ENCODE results near the gene EGFL8. TPM values are rescaled to one million over a fixed set of nuclear protein-coding genes. Genes with fewer than 3 reads are reported as not detected.

Gene EGFL8
- total RNA-seq, 2 donors from 2014 or later, result 4.8 to 5.2 TPM

- peak overlapping the region; percentile 92 to 94 for H3K27ac ChIP-seq
- TF ChIP-seq CTCF (IDR thresholded peaks at IDR 0.05), result no peak
- H3K4me1 ChIP-seq, result peaks cover 0 to 57% of the 10 kb centered on the region in 2 donors
- H3K27me3 ChIP-seq, result no peaks in the 10 kb centered on the region
- DNase-seq (ENCODE audit: low spot score), result no peak
- H3K9me3 ChIP-seq, result no peaks in the 10 kb centered on the region
- H3K36me3 ChIP-seq, result peaks cover 16% of the 10 kb centered on the region
- H3K4me3 ChIP-seq, result peak overlapping the region; percentile 88 to 95
These were observed 12.2 kb downstream of the EGFL8 start for GRCh38 chr6:32176476-32177182.

GRCh38 chr6:32177183-32177787 lies 12.9 kb downstream of the EGFL8 start:
- peaks cover 0 to 61% of the 10 kb centered on the region in 2 donors for H3K4me1 ChIP-seq
- no peak for TF ChIP-seq CTCF (IDR thresholded peaks at IDR 0.05)

GRCh38 chr6:32177788-32178546 lies 13.6 kb downstream of the EGFL8 start, which contains the start of gene RNF5:
TSS of gene RNF5 (plus strand) at chr6:32178405. CDS start at chr6:32178512, 107 bp downstream.
- Histone ChIP-seq H3K36me3 (peaks cover 25% of the 10 kb centered on the region), H3K9me3 (no peaks in the 10 kb centered on the region), H3K27ac (peak within 1 kb of the TSS; percentile 92 to 94), H3K4me3 (peak within 1 kb of the TSS; percentile 88 to 95), H3K4me1 (peaks cover 0 to 61% of the 10 kb centered on the region in 2 donors), H3K27me3 (no peaks in the 10 kb centered on the region)
- peak; percentile 99 for DNase-seq (ENCODE audit: low spot score)
- no peak for TF ChIP-seq CTCF (IDR thresholded peaks at IDR 0.05)

More at GRCh38 chr6:32177183-32177787, 12.9 kb downstream of the EGFL8 start:
- Histone ChIP-seq H3K9me3 (no peaks in the 10 kb centered on the region), H3K27ac (peak overlapping the region; percentile 92 to 94), H3K4me3 (peak overlapping the region; percentile 88 to 95), H3K27me3 (no peaks in the 10 kb centered on the region), H3K36me3 (peaks cover 20% of the 10 kb centered on the region)
- no peak for DNase-seq (ENCODE audit: low spot score)

- H3K4me1 ChIP-seq, result peaks cover 0 to 67% of the 10 kb centered on the region in 2 donors
These were observed 14.4 kb downstream of the EGFL8 start for GRCh38 chr6:32178547-32179440.

More at GRCh38 chr6:32178547-32179440, 14.4 kb downstream of the EGFL8 start:
- Histone ChIP-seq H3K36me3 (peaks cover 28% of the 10 kb centered on the region), H3K27me3 (no peaks in the 10 kb centered on the region), H3K9me3 (no peaks in the 10 kb centered on the region), H3K4me3 (peak overlapping the region; percentile 88 to 95), H3K27ac (peak overlapping the region; percentile 92 to 94)
- no peak for DNase-seq (ENCODE audit: low spot score)
- no peak for TF ChIP-seq CTCF (IDR thresholded peaks at IDR 0.05)
